Measurements from ENCODE around the gene ORC5.
A peak's percentile ranks its signal among the peaks of the same experiment; 100 is the strongest.
"Not testable (repeated sequence)": the region's sequence is repeated elsewhere in the genome, so short reads cannot be mapped to it uniquely, and the experiment has no call there.

ORC5 gene
- 15.9 reads per million, percentile 42 among the genes with 10 or more reads in this experiment for total RNA-seq

DNA sequence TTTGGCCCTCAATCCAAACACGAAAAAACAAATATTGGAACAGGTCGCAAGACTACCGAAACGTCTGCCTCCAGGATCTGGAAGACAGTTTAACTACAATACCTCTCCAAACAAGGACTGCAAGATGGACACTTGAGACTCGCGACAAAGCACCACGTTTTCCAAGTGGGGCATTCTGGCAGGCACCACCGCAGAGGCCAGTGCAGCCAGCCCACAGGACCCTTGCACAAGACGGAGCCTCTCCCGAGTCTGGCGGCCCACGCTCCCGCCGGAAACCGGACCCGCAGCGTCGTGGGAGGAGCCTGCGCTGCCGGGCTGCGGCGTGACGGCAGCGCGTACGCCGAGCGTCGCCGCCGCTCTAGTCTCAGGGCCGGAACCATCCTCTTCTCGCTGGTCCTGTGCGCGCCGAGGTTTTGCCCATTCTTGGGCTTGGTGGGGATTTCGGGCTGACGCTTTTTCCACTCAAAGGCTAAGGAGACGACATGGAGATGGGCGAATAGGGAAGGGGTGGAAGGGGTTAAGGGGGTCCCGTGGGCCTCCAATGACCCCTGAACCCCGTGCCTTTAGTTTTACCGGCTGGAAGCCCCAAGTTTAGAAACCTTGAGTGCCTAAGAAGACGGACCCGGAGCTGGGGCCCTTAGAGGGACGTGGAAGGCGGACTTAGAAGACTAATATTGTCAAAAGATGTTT is at the start of gene ORC5:
ORC5 (minus strand) TSS at position 283 of the 690 bp plus-strand sequence; CDS start at position 174, 109 bp downstream.
- peak; percentile 53 for DNase-seq

DNA sequence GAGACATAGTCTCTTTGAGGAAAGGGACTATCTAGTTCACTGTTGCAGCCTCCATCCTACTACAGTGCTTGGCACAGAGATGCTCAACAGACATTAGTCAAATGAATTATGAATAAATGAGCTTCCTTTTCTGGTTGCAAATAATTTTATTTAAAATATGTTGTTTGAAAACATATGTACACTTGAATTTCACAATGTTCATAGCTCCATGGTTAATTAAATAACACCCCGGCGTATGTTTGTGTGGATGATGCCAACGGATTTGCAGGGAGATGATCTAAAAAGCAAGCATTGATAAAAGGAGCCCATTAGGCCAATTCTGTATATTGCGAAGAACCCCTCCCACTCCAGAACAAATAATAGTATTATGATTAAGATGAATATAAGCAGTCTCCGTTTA is 47.8 kb upstream of the ORC5 start:
- no peak for DNase-seq

DNA sequence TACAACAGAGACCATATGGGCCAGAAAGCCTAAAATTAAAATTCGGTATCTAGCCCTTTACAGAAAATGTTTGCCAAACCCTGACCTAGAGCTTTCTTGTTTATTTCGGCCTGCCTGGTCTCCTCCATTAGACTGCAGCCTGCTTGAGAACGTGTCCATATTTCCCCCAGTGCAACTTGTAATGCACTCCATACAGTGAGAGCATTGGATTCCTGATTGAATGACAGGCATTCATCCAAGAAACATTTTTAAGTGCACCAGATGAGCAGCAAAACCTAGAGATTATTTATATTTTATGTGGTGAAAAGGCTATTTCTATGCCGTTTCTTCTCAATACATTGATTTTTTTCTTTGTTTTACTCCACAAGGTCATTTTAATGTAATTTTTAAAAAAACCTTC is 47.4 kb upstream of the ORC5 start:
- no peak for DNase-seq

DNA sequence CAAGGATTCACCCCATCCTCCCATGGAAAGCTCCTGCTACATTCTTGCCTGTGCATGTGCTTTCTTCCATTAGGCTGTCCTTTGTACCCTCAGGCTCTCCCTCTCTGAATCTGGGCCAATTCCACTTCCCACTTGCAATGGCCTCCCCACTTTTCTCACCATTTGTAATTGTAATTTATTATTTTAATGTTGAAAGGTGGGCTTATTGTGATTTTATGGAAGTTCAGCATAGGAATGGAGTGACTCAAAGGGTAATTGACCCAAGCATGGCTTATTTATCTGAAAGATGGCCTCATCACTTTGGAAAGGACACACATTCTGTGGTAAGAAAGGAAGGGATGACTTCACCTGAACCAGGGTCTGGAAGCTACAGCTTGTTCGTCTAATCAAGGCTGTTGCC is 46.9 kb upstream of the ORC5 start:
- no peak for DNase-seq

DNA sequence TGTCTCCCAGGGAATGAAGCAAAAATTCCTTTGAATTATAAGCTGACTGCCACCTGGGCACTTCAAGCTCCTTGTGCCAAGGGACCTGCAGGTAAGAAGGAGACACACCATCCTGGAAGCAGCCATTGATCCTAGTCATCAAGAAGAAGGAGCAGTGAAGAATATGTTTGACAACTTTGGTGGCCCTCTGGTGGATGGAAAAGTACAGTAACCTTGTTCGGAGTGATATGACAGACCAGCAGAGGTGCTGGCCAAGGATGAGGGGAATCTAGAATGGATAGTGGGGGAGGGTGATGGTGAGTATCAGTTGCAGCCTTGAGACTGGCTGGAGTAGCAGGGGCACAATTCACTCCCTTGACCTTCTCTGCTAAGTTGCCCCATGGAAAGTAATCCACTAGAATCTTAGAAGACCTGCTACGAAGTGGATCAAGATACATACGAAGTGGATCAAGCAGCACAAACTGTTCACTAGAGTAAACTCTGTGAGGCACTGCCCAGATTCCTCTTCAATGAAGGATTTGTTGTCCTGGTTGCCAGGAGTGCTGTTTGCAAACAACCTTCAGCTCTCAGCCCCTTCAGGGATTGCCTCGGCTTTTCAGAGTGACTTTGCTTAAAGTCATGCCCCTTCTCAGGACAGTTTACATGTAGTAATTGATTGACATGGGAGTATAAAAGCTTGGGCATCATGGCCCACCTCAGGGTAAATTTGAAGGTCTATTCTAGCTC is 44.8 kb upstream of the ORC5 start:
- no peak for DNase-seq

DNA sequence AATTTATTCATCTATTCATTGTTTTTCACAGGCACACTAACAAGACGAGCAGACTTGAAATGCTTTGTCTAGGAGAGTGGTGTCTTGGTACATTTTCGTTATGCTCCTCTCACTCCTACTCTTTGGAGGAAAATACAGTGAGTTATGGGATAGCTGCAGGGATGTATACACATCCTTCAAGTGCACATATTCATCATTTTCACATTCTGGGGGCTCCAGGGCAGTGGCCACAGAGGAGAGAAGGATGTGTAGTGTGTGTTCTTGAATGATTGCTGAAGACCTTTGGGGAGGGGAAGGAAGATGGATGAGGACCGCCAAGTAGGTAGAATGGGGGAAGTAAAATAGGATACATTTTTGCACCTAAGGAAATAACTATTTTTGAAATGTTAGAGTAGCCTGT is 34.8 kb upstream of the ORC5 start:
- DNase-seq = no peak

DNA sequence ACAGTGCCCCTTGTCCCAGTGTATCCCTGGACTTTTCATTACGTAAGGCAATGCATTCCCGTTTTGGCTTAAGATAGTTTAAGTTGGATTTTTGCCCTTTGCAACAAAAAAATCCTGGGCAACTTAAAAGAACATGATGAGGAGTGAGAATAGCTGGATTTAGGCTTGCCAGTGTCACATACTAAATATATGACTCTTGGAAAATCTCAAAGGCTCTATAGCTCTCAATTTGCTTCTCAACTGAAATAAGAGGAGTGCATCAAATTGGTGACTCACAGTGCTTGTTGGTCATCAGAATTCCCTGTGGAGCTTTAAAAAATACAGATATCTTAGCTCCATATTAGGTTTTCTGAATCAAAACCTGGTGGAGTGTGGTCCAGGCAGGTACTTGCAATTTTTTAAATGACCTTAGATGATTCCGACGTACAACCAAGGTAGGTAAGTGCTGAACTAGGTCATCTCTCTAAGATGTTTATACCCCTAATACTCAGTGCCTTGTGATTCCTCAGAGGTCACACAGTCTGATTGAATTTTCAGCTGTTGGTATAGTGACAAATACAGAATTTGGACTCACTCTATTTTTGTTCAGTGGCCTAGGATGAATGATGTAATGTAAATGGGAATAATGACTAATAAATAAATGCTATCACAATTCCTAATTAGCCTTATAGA is 33.9 kb upstream of the ORC5 start:
- no peak for DNase-seq

DNA sequence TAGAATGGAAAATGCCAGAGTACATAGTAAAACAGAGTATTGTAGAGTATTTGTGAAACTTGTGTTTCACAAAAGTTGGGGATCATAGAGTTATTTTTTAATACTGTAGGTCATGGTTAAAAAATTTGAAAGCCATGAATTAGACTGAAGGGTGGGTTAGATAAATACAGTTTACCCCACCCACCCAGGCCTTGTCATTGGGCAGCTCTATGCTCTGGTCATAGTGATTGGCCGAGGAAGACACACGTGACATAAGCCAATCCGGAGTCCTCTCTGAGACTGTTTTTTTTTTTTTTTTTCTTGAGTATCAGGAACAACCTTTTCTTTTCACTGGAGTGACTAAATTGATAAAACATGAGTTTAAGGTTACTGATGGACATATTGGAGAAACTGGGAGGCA is 33.3 kb upstream of the ORC5 start:
- DNase-seq = no peak

DNA sequence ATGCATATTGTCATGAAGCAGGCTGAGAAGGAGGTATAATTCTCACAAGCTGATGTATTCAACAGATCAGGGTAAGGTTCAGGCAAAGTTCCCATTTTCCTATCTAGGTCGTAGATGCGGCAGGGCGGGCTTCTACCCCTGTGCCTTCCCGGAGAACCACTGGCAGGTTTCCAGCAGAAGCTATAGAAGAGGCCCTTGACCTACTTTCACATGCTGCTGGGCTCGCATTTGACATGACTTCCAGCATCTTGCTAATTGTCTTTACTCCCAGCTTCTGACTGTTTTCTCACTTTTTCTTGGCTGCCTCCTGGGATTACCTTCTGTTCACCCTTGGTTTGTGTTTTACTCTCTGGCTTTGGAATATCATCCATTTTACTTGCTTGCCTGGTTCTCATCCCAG is 32.6 kb upstream of the ORC5 start:
- DNase-seq = no peak

DNA sequence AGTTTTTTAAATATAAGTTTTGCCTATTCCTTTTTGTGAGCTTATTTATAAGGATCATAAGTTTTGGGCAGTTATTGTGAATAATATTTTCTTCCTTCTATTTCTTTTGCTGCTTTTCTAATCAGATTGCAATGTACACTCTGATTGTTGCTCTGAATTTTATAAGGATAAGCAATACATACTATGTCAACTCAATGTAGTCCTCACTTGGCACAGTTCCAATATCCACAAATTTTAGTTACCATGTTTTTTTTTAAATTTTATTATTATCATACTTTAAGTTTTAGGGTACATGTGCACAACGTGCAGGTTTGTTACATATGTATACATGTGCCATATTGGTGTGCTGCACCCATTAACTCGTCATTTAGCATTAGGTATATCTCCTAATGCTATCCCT is 27.2 kb upstream of the ORC5 start:
- not testable (repeated sequence) for DNase-seq

DNA sequence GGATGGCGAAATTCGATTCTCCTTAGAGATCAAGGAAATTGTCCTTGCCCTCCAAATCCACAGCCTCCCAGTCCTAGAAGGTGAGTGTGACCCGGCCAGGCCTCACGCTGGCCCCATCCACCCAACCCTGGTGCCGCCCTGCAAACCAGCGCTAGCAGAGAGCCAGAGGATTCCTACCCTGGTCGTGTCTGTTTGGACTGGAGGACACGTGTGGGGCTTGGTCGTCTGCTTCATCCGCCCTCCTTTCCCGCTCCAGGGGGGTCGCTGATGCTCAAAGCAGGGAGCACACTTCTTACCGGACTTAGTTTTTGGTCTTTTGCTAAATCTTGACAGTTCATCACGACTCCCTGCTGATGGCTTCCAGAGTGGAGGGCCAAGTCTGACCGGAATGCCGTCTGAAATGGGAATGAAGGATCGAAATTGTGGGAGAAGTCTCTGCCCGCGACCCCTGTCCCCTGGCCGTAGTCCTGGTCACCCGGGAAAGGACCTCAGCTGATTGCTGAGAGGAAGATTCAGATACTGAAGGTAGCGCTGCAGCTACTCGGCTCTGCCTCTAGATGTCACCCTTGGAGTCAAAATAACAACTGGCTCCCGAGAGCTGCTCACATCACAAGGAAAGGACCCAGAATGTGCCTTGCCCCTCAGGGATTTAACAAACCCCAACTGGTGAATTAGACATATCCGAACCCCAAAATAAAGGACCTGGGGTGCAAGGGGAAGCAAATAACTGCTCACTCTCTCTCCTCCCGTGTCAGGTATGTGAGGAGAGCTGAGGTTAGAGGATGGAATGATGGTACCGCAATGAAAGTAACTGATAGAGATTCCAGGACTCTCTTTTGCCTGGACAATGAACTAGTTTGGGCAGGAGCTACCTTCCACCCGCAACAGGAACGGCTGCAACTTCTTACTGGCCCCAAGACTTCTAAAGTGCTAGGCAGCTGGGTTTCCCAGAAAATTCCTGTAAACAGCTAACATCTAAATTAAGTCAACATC is 23.5 kb upstream of the ORC5 start:
- peak; percentile 24 for DNase-seq

DNA sequence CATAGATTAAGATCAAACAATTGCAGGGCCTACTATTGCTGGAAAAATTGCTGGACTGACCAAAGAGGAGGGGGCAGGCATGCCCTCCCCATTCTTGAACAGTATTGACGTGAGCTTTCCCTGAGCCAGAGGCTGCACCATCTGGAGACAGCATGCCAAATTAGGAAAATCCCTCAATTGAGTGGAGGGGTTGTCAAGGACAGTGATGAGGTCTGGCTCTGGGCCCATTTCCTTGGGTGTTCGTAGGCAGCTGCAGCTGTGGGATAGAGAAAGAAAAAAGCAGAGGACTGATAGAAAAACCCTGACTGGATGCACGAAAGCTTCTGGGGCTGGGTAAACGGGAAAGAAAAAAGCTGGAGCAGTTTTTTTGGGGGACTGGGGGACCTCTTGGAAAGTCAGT is 22.8 kb upstream of the ORC5 start:
- DNase-seq = no peak

DNA sequence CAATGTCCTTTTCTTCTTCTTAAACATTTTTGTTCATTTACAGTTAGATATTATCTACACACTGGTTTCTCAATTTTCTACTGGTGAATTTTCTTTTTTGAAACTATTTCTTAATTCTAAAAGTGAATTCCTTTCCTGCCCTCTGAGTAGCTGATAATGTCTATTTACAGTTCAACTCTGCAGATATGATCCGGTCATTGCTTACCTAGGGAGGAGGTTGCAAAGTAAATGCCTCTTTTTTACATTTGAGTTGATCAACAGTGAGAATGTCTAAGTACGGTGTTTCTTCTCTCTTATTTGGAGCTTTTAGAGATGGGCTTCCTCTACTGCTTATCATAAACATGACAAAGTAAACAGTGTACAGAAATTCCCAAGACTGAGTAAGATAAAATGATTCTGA is 20.6 kb upstream of the ORC5 start:
- DNase-seq = no peak

DNA sequence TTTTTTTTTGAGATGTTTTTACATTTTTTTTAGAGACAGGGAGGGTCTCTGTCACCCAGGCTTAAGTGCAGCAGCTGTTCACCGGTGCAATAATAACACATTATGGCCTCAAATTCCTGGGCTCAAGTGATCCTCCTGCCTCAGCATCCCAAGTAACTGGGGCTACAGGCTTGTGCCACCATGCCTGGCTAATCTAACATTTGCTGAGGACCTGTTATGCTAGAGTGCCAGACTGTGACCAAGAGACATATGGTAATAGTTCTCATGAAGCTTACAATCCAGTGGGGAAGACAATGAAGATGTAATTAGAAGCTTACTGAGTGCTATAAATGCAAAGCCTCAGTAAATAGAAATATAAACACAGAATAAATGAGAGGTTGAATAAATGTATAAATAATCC is 17.6 kb upstream of the ORC5 start:
- no peak for DNase-seq

DNA sequence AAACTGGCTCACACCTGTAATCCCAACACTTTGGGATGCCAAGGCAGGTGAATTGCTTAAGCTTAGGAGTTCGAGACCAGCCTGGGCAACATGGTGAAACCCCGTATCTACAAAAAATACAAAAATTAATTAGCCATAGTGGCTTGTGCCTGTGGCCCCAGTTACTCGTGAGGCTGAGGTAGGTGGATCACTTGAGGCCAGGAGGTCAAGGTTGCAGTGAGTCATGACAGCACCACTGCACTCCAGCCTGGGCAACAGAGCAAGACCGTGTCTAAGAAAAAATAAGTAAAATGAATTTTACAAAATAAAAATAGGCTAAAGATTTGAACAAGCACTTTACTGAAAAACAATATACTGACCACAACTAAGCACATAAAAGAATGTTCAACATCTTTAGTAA is 9.8 kb upstream of the ORC5 start:
- DNase-seq = no peak

DNA sequence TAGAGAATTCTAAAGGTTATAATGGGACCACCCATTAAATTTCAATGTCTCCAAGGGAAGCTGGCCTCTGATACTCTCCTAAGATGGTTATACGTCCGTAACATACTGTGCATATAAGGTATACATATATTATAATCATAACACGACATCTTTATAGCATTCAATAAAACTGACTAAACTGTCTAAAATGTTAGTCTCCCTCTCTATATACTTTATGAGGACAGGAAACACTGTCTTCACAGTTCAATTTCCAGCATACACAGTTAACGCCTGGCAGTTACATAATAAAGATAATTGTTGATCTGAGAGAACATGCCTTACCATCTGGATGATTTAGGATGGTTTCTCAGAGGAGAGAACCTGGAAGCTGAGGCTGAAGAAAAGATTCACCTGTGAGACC is 1.2 kb upstream of the ORC5 start:
- DNase-seq = no peak

DNA sequence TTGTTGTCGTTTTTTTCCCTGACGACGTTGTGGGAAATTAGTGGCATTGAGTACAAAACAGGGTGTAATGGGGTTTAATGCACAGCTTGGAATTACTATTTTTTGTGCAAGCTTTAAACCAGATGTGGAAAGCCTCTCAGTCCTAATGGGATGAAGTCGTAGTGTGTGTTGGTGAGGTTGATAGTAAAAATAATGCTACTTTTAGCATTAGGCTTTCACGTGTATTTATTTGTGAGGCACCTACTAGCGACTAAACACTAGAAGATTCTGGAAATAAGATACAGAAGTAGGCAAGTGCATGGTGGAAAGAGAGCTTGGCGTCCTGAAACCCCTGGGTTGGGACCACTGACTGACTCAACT is 588 bp upstream of the ORC5 start:
- DNase-seq = no peak

DNA sequence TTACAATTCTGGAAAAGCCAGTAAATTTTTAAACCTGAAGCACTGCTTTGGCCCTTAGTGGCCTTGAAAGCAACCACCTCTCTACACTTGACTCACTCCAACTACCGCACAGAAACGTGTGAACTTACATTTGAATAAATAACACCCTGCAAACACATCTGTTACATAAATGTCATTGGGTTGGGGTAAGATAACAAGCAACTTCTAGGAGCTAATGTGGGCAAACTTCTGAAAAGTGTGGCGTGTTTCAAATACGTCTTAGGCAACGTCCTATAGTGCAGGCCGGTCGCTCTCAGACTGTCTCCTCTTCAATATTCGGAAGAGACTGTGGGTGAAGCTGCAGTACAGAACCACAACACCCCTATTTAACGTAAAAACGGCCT is 474 bp downstream of the ORC5 start:
- DNase-seq = no peak

DNA sequence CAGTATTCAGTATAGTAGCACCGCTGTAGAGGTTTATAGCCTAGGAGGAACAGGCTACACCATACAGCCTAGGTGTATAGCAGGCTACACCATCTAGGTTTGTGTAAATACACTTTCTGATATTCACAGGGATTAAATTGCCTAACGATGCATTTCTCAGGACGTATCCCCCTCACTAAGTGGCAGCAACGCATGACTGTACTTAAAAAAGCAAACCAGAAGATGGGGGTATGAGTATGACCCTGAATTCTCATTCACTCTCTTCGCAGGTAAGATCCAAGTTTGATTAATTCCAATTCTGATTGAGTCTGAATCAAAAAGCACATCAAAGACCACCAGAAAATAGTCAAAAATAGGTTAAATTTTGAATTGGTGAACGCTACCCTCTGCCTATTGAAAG is 972 bp downstream of the ORC5 start:
- no peak for DNase-seq

DNA sequence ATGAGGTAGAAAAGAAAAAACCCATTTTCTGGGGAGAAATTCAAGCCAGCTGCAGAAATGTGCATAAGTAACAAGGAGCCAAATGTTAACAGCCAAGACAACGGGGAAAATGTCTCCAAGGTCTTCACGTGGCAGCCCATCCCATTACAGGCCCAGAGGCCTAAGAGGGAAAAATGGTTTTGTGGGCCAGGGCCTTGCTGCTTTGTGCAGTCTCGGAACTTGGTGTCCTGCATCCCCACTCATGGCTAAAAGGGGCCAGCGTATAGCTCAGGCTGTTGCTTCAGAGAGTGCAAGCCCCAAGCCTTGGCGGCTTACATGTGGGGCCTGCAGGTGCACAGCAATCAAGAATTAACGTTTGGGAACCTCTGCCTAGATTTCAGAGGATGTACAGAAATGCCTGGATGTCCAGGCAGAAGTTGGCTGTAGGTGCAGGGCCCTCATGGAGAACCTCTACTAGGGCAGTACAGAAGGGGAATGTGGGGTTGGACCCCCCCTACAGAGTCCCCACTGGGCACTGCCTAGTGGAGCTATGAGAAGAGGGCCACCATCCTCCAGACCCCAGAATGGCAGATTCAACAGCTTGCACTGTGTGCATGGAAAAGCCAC is 9.0 kb downstream of the ORC5 start:
- no peak for DNase-seq

DNA sequence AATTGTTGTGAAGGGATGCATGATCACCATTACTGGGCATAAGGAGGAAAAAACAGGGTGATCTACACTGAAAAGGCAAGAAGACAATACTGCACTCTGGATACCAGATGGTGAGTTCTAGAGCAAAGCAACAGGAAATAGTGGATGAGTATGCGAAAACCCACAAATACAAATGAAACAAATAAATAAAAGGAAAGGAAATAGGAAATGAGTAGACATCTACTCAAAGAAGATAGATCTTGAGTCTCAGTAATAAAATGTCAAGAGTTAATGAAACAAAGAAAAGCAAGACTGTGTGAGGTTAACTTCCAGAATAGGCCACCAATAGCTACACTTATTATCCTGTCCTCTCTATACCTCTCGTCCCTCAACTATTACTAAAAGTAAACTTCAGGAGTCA is 11.7 kb downstream of the ORC5 start:
- DNase-seq = no peak

DNA sequence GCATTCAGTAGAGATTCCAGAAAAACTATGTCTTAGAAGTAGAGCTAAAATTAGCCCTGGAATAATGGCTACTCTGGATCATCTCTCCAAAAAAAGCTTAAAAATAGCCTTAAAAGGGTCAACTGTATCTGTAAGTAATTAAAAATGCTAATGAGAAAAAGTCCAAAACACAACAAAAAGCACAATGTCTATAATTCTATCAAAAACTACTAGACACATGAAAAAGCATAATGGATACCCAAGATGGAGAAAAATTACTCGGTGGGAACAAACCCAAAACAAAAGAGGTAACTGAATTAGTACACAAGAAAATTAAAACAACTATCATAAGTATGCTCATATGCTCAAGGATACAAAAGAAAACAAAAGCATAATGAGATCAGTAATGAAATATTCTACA is 15.4 kb downstream of the ORC5 start:
- no peak for DNase-seq

DNA sequence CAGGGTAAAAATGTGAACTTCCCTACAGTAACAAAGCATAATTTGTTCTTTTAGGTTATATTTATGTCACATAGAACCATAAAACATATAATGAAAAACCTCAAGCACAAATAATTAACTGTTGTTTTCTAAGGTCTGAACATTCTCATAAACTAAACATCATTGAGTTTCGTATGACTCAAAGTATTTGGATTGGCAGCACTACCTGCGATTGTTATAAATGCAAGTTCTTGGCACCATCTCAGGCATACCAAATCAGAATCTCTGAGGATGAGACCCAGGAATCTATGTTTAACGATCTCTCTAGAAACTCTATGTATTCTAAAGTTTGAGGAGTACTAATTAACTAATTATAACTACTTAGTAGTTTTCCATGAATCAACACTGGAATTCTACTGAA is 22.5 kb downstream of the ORC5 start:
- no peak for DNase-seq
